ENCODE data around the gene TENT4B.
"Not testable (repeated sequence)": the region's sequence is repeated elsewhere in the genome, so short reads cannot be mapped to it uniquely, and the experiment has no call there.

TENT4B gene

GRCh38 chr16:50166511-50167500 is 13.7 kb downstream of the TENT4B start:
- H3K4me2 ChIP-seq (ENCODE audit: low read length) = no peak overlapping the region
- H3K4me1 ChIP-seq (ENCODE audit: control insufficient read depth, low read length) = peaks cover 23% of the 10 kb centered on the region
- H4K20me1 ChIP-seq (ENCODE audit: control insufficient read depth, insufficient read depth, low read depth, low read length) = peaks cover 5% of the 10 kb centered on the region; the same call in 1 of the 2 replicates
- no peaks in the 10 kb centered on the region for H3K9me2 ChIP-seq (replicated peaks; ENCODE audit: control insufficient read depth, low read length)
- no peak for TF ChIP-seq EZH2phosphoT487 (IDR thresholded peaks at IDR 0.05; ENCODE audit: borderline replicate concordance, low read length)
- TF ChIP-seq, protein P1, sequence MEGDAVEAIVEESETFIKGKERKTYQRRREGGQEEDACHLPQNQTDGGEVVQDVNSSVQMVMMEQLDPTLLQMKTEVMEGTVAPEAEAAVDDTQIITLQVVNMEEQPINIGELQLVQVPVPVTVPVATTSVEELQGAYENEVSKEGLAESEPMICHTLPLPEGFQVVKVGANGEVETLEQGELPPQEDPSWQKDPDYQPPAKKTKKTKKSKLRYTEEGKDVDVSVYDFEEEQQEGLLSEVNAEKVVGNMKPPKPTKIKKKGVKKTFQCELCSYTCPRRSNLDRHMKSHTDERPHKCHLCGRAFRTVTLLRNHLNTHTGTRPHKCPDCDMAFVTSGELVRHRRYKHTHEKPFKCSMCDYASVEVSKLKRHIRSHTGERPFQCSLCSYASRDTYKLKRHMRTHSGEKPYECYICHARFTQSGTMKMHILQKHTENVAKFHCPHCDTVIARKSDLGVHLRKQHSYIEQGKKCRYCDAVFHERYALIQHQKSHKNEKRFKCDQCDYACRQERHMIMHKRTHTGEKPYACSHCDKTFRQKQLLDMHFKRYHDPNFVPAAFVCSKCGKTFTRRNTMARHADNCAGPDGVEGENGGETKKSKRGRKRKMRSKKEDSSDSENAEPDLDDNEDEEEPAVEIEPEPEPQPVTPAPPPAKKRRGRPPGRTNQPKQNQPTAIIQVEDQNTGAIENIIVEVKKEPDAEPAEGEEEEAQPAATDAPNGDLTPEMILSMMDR (IDR thresholded peaks at IDR 0.05; ENCODE audit: low read depth, low read length, poor library complexity, severe bottlenecking) = no peak
- H3K4me3 ChIP-seq (ENCODE audit: low read length) = no peak overlapping the region
- peaks cover 92% of the 10 kb centered on the region for H3K79me2 ChIP-seq (ENCODE audit: control insufficient read depth, low read length)
- no peak overlapping the region for H3K27ac ChIP-seq (ENCODE audit: low read depth, low read length)
- H3F3A ChIP-seq (ENCODE audit: control insufficient read depth, insufficient read depth) = no peaks in the 10 kb centered on the region
- H3K36me3 ChIP-seq (ENCODE audit: control insufficient read depth, low read length) = no peaks in the 10 kb centered on the region
- H3K27me3 ChIP-seq (ENCODE audit: control insufficient read depth, low read length) = no peaks in the 10 kb centered on the region
- H3K9me3 ChIP-seq (ENCODE audit: control insufficient read depth, insufficient read depth, low read length) = no peaks in the 10 kb centered on the region

DNA sequence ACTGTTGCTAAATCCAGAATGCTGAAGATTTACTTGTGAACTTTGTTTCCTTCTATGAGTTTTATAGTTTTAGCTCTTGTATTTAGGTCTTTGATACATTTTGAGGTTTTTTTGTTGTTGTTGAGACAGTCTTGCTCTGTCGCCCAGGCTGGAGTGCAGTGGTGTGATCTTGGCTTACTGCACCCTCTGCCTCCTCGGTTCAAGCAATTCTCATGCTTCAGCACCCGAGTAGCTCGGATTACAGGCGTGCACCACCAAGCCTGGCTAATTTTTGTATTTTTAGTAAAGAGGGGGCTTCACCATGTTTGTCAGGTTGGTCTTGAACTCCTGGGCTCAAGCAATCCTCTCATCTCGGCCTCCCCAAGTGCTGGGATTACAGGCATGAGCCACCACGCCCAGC is 14.4 kb downstream of the TENT4B start:
- TF ChIP-seq, protein P1 (IDR thresholded peaks at IDR 0.05; ENCODE audit: low read depth, low read length, poor library complexity, severe bottlenecking) = no peak
- no peak for TF ChIP-seq EZH2phosphoT487 (IDR thresholded peaks at IDR 0.05; ENCODE audit: borderline replicate concordance, low read length)
- Histone ChIP-seq H4K20me1 (ENCODE audit: control insufficient read depth, insufficient read depth, low read depth, low read length) (peaks cover 3% of the 10 kb centered on the region; the same call in 1 of the 2 replicates), H3K9me2 (replicated peaks; ENCODE audit: control insufficient read depth, low read length) (no peaks in the 10 kb centered on the region), H3K4me1 (ENCODE audit: control insufficient read depth, low read length) (peaks cover 17% of the 10 kb centered on the region), H3K36me3 (ENCODE audit: control insufficient read depth, low read length) (no peaks in the 10 kb centered on the region), H3K4me2 (ENCODE audit: low read length) (no peak overlapping the region), H3K79me2 (ENCODE audit: control insufficient read depth, low read length) (peaks cover 93% of the 10 kb centered on the region), H3K27ac (ENCODE audit: low read depth, low read length) (no peak overlapping the region), H3K9me3 (ENCODE audit: control insufficient read depth, insufficient read depth, low read length) (no peaks in the 10 kb centered on the region), H3K4me3 (ENCODE audit: low read length) (no peak overlapping the region), H3F3A (ENCODE audit: control insufficient read depth, insufficient read depth) (no peaks in the 10 kb centered on the region), H3K27me3 (ENCODE audit: control insufficient read depth, low read length) (no peaks in the 10 kb centered on the region)

- H3K27me3 ChIP-seq (ENCODE audit: control insufficient read depth, low read length) = no peaks in the 10 kb centered on the region
- H3K27ac ChIP-seq (ENCODE audit: low read depth, low read length) = no peak overlapping the region
- no peak overlapping the region for H3K4me2 ChIP-seq (ENCODE audit: low read length)
- peaks cover 11% of the 10 kb centered on the region; the same call in 1 of the 2 replicates for H3K4me1 ChIP-seq (ENCODE audit: control insufficient read depth, low read length)
- H4K20me1 ChIP-seq (ENCODE audit: control insufficient read depth, insufficient read depth, low read depth, low read length) = peaks cover 3% of the 10 kb centered on the region; the same call in 1 of the 2 replicates
- H3K36me3 ChIP-seq (ENCODE audit: control insufficient read depth, low read length) = no peaks in the 10 kb centered on the region
- H3K4me3 ChIP-seq (ENCODE audit: low read length) = no peak overlapping the region
- no peaks in the 10 kb centered on the region for H3K9me3 ChIP-seq (ENCODE audit: control insufficient read depth, insufficient read depth, low read length)
- H3F3A ChIP-seq (ENCODE audit: control insufficient read depth, insufficient read depth) = no peaks in the 10 kb centered on the region
- peaks cover 92% of the 10 kb centered on the region for H3K79me2 ChIP-seq (ENCODE audit: control insufficient read depth, low read length)
- TF ChIP-seq EZH2phosphoT487 (IDR thresholded peaks at IDR 0.05; ENCODE audit: borderline replicate concordance, low read length) = no peak
- TF ChIP-seq, protein P1 (IDR thresholded peaks at IDR 0.05; ENCODE audit: low read depth, low read length, poor library complexity, severe bottlenecking) = no peak
- H3K9me2 ChIP-seq (replicated peaks; ENCODE audit: control insufficient read depth, low read length) = no peaks in the 10 kb centered on the region
Measured at GRCh38 chr16:50169555-50170096, 16.5 kb downstream of the TENT4B start.

- H3K4me3 ChIP-seq (ENCODE audit: low read length); H3K4me1 ChIP-seq (ENCODE audit: control insufficient read depth, low read length): not testable (repeated sequence)
- H3K79me2 ChIP-seq (ENCODE audit: control insufficient read depth, low read length) = peaks cover 84% of the 10 kb centered on the region
Measured at GRCh38 chr16:50171773-50172172, 18.7 kb downstream of the TENT4B start.

More at GRCh38 chr16:50171773-50172172, 18.7 kb downstream of the TENT4B start:
- not testable (repeated sequence) for H4K20me1 ChIP-seq (ENCODE audit: control insufficient read depth, insufficient read depth, low read depth, low read length); H3K27me3 ChIP-seq (ENCODE audit: control insufficient read depth, low read length); H3K4me2 ChIP-seq (ENCODE audit: low read length); H3K36me3 ChIP-seq (ENCODE audit: control insufficient read depth, low read length); H3K9me3 ChIP-seq (ENCODE audit: control insufficient read depth, insufficient read depth, low read length); H3F3A ChIP-seq (ENCODE audit: control insufficient read depth, insufficient read depth); H3K9me2 ChIP-seq (replicated peaks; ENCODE audit: control insufficient read depth, low read length); H3K27ac ChIP-seq (ENCODE audit: low read depth, low read length)
